Thymus (tissue), 11 donors: ENCODE data around the gene RCN1. TPM values are rescaled to one million over a fixed set of nuclear protein-coding genes. Genes with fewer than 3 reads are reported as not detected.
"Not testable (repeated sequence)": the region's sequence is repeated elsewhere in the genome, so short reads cannot be mapped to it uniquely, and the experiment has no call there.

Experiments used
- DNase-seq, 9 donors: peaks; one replicate each; pipeline ENCODE4 v3.0.0-alpha.2; 2013; ENCODE audit warnings: low spot score in 9 of 9, low read depth in 6 of 9, missing footprints in 1 of 9
- H3K27ac ChIP-seq, 2 donors: one replicate each; pipeline ENCODE4 v1.5.1; 2013; ENCODE audit warnings: control low read depth in 1 of 2, low read depth in 1 of 2, low read length in 1 of 2, mild to moderate bottlenecking in 1 of 2, moderate library complexity in 1 of 2
- H3K27me3 ChIP-seq, 2 donors: one replicate each; pipeline ENCODE4 v1.5.1; 2013; ENCODE audit warnings: low read length in 1 of 2; ENCODE audit not compliant: control insufficient read depth in 2 of 2, insufficient read depth in 1 of 2
- H3K36me3 ChIP-seq, 2 donors: one replicate each; pipeline ENCODE4 v1.5.1; 2013; ENCODE audit warnings: low read length in 1 of 2, mild to moderate bottlenecking in 1 of 2, moderate library complexity in 1 of 2; ENCODE audit not compliant: control insufficient read depth in 2 of 2, insufficient read depth in 2 of 2
- H3K4me1 ChIP-seq, 2 donors: one replicate each; pipeline ENCODE4 v1.5.1; 2013; ENCODE audit warnings: low read length in 2 of 2; ENCODE audit not compliant: control insufficient read depth in 2 of 2, insufficient read depth in 2 of 2
- H3K4me3 ChIP-seq, 2 donors: one replicate each; pipeline ENCODE4 v1.5.1; 2013; ENCODE audit warnings: low read length in 2 of 2, control low read depth in 1 of 2, mild to moderate bottlenecking in 1 of 2
- H3K9me3 ChIP-seq, 2 donors: one replicate each; pipeline ENCODE4 v1.5.1; 2013; ENCODE audit warnings: low read length in 1 of 2, mild to moderate bottlenecking in 1 of 2; ENCODE audit not compliant: control insufficient read depth in 2 of 2, insufficient read depth in 1 of 2
- WGBS: extraction: QIAGEN DNeasy Blood & Tissue Kit; methylation state at CpG from one replicate; pipeline ENCODE4 v1.1.7; 2013; 5-methylcytosine and 5-hydroxymethylcytosine counted together
- polyA plus RNA-seq: library from polyadenylated mRNA; stranded (reverse); fragments of 200-250 nt; gene quantifications from one replicate; pipeline ENCODE4 v1.2.3, GENCODE V29; 2013
- total RNA-seq: library from RNA; stranded (reverse); fragments of 120-200 nt; gene quantifications from one replicate; pipeline ENCODE4 v1.2.4, GENCODE V29; 2013
- donor health status: healthy.

The RCN1 gene
- total and polyA plus RNA-seq, 2 donors, result 24.6 to 67.7 TPM

GRCh38 chr11:32113920-32114203, 23.0 kb downstream of the RCN1 start:
- H3K27ac ChIP-seq, result no peak overlapping the region
- H3K9me3 ChIP-seq, result no peaks in the 10 kb centered on the region
- no peak overlapping the region for H3K4me3 ChIP-seq
- H3K27me3 ChIP-seq, result no peaks in the 10 kb centered on the region
- no peaks in the 10 kb centered on the region for H3K36me3 ChIP-seq
- no peaks in the 10 kb centered on the region for H3K4me1 ChIP-seq
- WGBS, result 95% methylated on average over 2 of the region's 2 CpGs
- DNase-seq, result no peak

- Histone ChIP-seq H3K4me1 (no peaks in the 10 kb centered on the region), H3K36me3 (no peaks in the 10 kb centered on the region), H3K27ac (no peak overlapping the region), H3K4me3 (no peak overlapping the region), H3K27me3 (no peaks in the 10 kb centered on the region), H3K9me3 (no peaks in the 10 kb centered on the region)
- WGBS, result 89% methylated on average over 5 of the region's 5 CpGs
- DNase-seq, result no peak
Observed at GRCh38 chr11:32115446-32115845, 24.6 kb downstream of the RCN1 start.

DNA sequence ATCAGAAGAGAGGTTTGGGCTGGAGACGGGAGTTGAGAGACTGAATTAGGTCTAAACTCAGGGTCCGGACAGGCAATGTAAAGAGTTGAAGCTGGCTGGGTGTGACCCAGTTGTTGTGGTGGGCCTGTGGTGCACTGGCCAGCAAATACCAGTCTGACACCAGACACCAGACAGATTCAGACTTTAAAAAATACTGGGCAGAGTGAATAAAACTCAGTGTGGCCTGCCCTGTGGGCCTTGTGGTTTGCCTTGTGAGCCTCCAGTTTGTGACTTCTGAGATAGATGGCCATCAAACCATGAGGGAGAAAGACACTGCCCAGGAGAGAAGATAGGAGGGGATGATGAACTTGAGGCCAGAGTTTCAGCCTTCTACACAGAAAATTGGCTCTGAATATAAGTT, 25.8 kb downstream of the RCN1 start:
- H3K27ac ChIP-seq, result no peak overlapping the region
- DNase-seq, result no peak
- no peak overlapping the region for H3K4me3 ChIP-seq
- no peaks in the 10 kb centered on the region for H3K4me1 ChIP-seq
- H3K27me3 ChIP-seq, result no peaks in the 10 kb centered on the region
- WGBS, result 91% methylated on average over 2 of the region's 2 CpGs
- no peaks in the 10 kb centered on the region for H3K36me3 ChIP-seq
- H3K9me3 ChIP-seq, result no peaks in the 10 kb centered on the region

GRCh38 chr11:32118025-32118974, 27.4 kb downstream of the RCN1 start:
- Histone ChIP-seq H3K4me3 (no peak overlapping the region), H3K4me1 (no peaks in the 10 kb centered on the region), H3K36me3 (no peaks in the 10 kb centered on the region), H3K9me3 (no peaks in the 10 kb centered on the region), H3K27me3 (no peaks in the 10 kb centered on the region), H3K27ac (no peak overlapping the region)
- no peak for DNase-seq
- WGBS, result 94% methylated on average over 7 of the region's 7 CpGs

GRCh38 chr11:32119139-32119538, 28.3 kb downstream of the RCN1 start:
- H3K27me3 ChIP-seq, DNase-seq: not testable (repeated sequence)

DNA sequence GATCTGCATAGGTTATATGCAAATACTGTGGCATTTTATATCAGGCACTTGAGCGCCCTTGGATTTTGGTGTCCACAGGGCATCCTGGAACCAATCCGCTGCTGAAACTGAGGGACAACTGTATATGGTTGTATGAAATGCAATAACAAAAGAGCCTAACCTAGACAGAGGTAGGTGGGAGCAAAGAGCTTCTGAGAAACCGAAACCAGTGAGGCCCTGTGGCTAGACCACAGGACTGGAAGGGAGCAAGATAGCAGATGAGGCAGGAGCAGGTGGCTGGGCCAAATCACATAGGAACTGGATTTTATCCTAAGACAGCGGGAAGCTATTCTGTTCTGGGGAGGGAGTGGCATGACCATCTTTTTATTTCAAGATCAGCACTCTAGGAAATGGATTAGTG, 30.1 kb downstream of the RCN1 start:
- Histone ChIP-seq H3K9me3 (no peaks in the 10 kb centered on the region), H3K27ac (no peak overlapping the region), H3K36me3 (no peaks in the 10 kb centered on the region), H3K4me3 (no peak overlapping the region), H3K27me3 (no peaks in the 10 kb centered on the region), H3K4me1 (no peaks in the 10 kb centered on the region)
- 52% methylated on average over 4 of the region's 4 CpGs for WGBS
- DNase-seq, result peak in 3 of 9 donors; percentile 27 to 48 (median 36)

More at GRCh38 chr11:32119139-32119538, 28.3 kb downstream of the RCN1 start:
- 94% methylated on average over 5 of the region's 5 CpGs for WGBS
- not testable (repeated sequence) for H3K4me1 ChIP-seq, H3K27ac ChIP-seq, H3K36me3 ChIP-seq, H3K4me3 ChIP-seq, H3K9me3 ChIP-seq

GRCh38 chr11:32122200-32122599, 31.3 kb downstream of the RCN1 start:
- Histone ChIP-seq H3K36me3 (no peaks in the 10 kb centered on the region), H3K4me3 (no peak overlapping the region), H3K27ac (no peak overlapping the region), H3K9me3 (no peaks in the 10 kb centered on the region), H3K4me1 (no peaks in the 10 kb centered on the region), H3K27me3 (no peaks in the 10 kb centered on the region)
- 50% methylated on average over 2 of the region's 2 CpGs for WGBS
- DNase-seq, result no peak

GRCh38 chr11:32131321-32131720, 40.4 kb downstream of the RCN1 start:
- Histone ChIP-seq H3K9me3 (no peaks in the 10 kb centered on the region), H3K27me3 (no peaks in the 10 kb centered on the region), H3K4me1 (no peaks in the 10 kb centered on the region), H3K27ac (no peak overlapping the region), H3K36me3 (no peaks in the 10 kb centered on the region), H3K4me3 (no peak overlapping the region)
- 77% methylated on average over 3 of the region's 3 CpGs for WGBS
- DNase-seq, result no peak

DNA sequence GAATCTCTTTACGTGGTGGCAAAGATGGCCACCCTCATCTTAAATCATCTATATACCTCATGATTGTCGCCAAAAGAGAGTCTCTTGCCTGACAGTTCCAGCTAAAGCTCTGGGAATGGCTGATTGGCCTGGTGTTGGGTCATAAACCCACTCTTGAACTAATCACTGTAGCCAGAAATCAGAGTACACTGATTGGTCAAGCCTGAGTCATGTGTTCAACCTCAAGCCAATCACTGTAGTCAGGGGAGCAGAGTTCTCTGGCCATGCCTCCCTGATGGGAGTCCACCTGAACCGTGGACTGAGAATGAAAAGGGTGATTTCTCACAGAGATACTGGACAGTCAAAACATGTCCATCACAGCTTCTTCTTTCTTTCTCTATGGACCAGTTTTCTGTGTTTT, 45.8 kb downstream of the RCN1 start:
- H3K4me3 ChIP-seq, result no peak overlapping the region
- no peaks in the 10 kb centered on the region for H3K27me3 ChIP-seq
- no peaks in the 10 kb centered on the region for H3K4me1 ChIP-seq
- H3K9me3 ChIP-seq, result no peaks in the 10 kb centered on the region
- no peak for DNase-seq
- 90% methylated on average over 3 of the region's 3 CpGs for WGBS
- no peak overlapping the region for H3K27ac ChIP-seq
- H3K36me3 ChIP-seq, result no peaks in the 10 kb centered on the region
